HL-60 (cell line): ENCODE results near the gene FAM78B.

ENCODE experiments used
- DNase-seq, 2 experiments: peaks; one replicate each; pipeline ENCODE4 v3.0.0-alpha.2; 2010 to 2020; ENCODE audit warnings: low read depth in 1 of 2, low spot score in 1 of 2
- H3K27ac ChIP-seq: fragments of 250-450 bp; sonication (Bioruptor Pico); replicated peaks from 2 replicates; pipeline ENCODE4 v1.5.1; 2020; ENCODE audit warnings: mild to moderate bottlenecking, moderate library complexity
- H3K27me3 ChIP-seq: fragments of 250-450 bp; sonication (Bioruptor Pico); 2 replicates; pipeline ENCODE4 v1.5.1; 2021; ENCODE audit warnings: mild to moderate bottlenecking, moderate library complexity; ENCODE audit not compliant: insufficient read depth, poor library complexity, severe bottlenecking
- H3K4me3 ChIP-seq: replicated peaks from 2 replicates; pipeline ENCODE4 v1.5.1; 2011; ENCODE audit warnings: mild to moderate bottlenecking, control low read depth, low read length; ENCODE audit not compliant: insufficient read depth
- GABPA ChIP-seq: IDR thresholded peaks from 2 replicates; pipeline ENCODE4 v1.6.1; 2012; ENCODE audit warnings: low read depth
- POLR2AphosphoS5 ChIP-seq: IDR thresholded peaks from 2 replicates; pipeline ENCODE4 v1.6.1; 2012; ENCODE audit warnings: low read depth
- SPI1 ChIP-seq: IDR thresholded peaks from 2 replicates; pipeline ENCODE4 v1.6.1; 2012; ENCODE audit warnings: low read depth, mild to moderate bottlenecking, borderline replicate concordance
- TF ChIP-seq, protein P1 (sequence below): IDR thresholded peaks from one replicate; pipeline ENCODE4 v1.5.1; 2011; ENCODE audit warnings: low read length, control low read depth, inconsistent platforms; ENCODE audit not compliant: insufficient read depth
- TF ChIP-seq, protein P2 (sequence below): IDR thresholded peaks from 2 replicates; pipeline ENCODE4 v1.6.1; 2012; ENCODE audit warnings: low read depth; ENCODE audit not compliant: insufficient replicate concordance

Gene FAM78B

DNA sequence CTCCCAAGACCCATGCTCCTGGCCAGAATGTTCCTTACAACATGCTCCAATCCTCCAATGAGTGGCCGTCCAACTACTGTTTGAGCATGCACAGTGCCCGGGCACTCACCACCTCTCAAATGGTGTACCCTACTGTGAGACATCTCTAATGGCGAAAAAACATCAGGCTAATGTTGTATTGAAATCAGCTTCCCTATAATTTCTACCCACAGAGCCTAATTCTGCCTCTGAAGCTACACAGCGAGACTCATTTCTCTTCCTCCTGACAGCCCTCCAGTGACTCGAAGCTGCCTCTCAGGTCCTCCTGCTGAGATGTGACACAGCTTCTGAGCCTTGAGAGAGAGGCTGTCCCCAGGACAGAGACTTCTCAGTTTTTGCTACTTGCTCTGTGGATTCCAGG is 130.7 kb downstream of the FAM78B start:
- TF ChIP-seq, protein P1, sequence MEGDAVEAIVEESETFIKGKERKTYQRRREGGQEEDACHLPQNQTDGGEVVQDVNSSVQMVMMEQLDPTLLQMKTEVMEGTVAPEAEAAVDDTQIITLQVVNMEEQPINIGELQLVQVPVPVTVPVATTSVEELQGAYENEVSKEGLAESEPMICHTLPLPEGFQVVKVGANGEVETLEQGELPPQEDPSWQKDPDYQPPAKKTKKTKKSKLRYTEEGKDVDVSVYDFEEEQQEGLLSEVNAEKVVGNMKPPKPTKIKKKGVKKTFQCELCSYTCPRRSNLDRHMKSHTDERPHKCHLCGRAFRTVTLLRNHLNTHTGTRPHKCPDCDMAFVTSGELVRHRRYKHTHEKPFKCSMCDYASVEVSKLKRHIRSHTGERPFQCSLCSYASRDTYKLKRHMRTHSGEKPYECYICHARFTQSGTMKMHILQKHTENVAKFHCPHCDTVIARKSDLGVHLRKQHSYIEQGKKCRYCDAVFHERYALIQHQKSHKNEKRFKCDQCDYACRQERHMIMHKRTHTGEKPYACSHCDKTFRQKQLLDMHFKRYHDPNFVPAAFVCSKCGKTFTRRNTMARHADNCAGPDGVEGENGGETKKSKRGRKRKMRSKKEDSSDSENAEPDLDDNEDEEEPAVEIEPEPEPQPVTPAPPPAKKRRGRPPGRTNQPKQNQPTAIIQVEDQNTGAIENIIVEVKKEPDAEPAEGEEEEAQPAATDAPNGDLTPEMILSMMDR = no peak
- TF ChIP-seq SPI1 (no peak), GABPA (no peak), POLR2AphosphoS5 (no peak)
- TF ChIP-seq, protein P2, sequence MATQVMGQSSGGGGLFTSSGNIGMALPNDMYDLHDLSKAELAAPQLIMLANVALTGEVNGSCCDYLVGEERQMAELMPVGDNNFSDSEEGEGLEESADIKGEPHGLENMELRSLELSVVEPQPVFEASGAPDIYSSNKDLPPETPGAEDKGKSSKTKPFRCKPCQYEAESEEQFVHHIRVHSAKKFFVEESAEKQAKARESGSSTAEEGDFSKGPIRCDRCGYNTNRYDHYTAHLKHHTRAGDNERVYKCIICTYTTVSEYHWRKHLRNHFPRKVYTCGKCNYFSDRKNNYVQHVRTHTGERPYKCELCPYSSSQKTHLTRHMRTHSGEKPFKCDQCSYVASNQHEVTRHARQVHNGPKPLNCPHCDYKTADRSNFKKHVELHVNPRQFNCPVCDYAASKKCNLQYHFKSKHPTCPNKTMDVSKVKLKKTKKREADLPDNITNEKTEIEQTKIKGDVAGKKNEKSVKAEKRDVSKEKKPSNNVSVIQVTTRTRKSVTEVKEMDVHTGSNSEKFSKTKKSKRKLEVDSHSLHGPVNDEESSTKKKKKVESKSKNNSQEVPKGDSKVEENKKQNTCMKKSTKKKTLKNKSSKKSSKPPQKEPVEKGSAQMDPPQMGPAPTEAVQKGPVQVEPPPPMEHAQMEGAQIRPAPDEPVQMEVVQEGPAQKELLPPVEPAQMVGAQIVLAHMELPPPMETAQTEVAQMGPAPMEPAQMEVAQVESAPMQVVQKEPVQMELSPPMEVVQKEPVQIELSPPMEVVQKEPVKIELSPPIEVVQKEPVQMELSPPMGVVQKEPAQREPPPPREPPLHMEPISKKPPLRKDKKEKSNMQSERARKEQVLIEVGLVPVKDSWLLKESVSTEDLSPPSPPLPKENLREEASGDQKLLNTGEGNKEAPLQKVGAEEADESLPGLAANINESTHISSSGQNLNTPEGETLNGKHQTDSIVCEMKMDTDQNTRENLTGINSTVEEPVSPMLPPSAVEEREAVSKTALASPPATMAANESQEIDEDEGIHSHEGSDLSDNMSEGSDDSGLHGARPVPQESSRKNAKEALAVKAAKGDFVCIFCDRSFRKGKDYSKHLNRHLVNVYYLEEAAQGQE = no peak
- no peaks in the 10 kb centered on the region for H3K27me3 ChIP-seq
- H3K27ac ChIP-seq = no peak overlapping the region
- no peak overlapping the region for H3K4me3 ChIP-seq
- no peak for DNase-seq

DNA sequence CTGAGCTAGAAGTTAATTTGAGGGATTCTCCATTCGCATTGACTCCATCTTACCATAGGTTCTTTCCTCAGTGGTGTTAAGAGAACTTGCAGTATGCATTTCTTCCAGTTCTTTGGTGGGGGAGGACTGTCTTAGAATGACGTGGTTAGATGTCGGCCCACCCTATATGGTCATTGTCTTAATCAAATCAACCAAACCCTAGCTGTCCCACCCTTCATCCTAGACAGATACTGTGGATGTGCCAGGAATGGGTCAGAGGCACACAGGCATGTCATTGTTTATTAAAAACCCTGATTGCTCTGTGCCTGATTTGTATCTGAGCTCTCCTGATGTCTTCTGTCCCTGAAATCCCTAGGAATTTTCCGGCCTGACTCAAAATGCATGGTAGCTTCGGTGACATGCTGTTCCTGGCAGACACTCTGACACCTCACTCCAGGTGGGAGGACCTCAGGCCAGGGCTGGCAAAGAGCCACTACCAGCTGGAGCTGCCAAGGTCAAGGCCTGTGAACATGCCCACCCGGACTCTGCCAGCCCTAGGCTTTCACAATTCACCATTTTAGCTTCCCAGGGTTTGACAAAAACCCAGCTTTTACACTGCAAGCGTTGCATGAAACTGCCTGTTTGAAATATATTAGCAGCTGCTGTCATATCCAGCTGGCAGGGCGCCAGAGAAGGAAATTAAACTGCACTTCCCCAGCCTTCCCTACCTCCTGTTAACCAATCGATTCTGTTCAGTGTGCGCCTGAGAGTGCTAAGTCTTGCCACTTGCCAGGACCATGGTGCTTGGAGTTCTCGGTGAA is 134.0 kb downstream of the FAM78B start:
- TF ChIP-seq, protein P2 = no peak
- TF ChIP-seq GABPA = no peak
- no peak for TF ChIP-seq POLR2AphosphoS5
- TF ChIP-seq, protein P1 = no peak
- TF ChIP-seq SPI1 = no peak
- Histone ChIP-seq H3K4me3 (no peak overlapping the region), H3K27me3 (no peaks in the 10 kb centered on the region), H3K27ac (no peak overlapping the region)
- no peak for DNase-seq

DNA sequence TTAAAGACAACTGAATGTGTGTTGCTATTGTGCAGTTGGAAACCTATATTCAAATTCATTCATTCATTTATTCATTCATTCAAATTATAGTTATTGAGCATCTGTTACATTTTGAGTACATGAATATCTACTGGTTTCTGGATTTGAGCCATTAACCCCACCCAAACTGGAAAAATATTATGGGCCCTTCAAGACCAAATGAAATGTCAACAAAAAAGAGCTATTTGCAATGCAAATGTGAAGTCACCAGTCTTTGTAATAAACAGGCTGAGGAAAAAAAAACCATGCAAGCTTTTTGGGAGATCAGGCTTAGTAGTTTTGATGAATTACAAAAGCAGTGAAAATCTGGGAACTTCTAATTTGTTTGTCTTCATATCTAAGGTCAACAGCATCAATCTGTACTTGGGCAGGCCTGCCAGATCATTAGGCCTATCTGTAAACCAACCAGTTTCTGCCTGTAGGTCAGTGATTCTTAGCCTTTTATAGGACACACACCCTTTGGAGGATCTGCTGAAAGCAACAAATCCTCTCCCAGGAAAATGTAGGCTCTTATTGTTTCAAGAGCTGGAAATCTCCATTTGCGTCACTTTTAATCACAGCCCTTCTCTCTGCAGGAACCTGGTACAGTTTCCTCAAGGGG is 134.7 kb downstream of the FAM78B start:
- TF ChIP-seq, protein P1 = no peak
- TF ChIP-seq POLR2AphosphoS5 = no peak
- TF ChIP-seq, protein P2 = no peak
- no peak for TF ChIP-seq SPI1
- Histone ChIP-seq H3K4me3 (no peak overlapping the region), H3K27me3 (no peaks in the 10 kb centered on the region), H3K27ac (no peak overlapping the region)
- DNase-seq = no peak
